ENCODE data around the gene ADK.
"Not testable (repeated sequence)": the region's sequence is repeated elsewhere in the genome, so short reads cannot be mapped to it uniquely, and the experiment has no call there.

ADK gene

GRCh38 chr10:74523199-74523598 is 372.2 kb downstream of the ADK start:
- H3K9me3 Mint-ChIP-seq: no peaks in the 10 kb centered on the region
- peaks cover 37% of the 10 kb centered on the region for H3K36me3 Mint-ChIP-seq
- H3K27ac Mint-ChIP-seq: no peak overlapping the region
- no peaks in the 10 kb centered on the region for H3K27me3 Mint-ChIP-seq
- H3K4me3 Mint-ChIP-seq: no peak overlapping the region
- peaks cover 11% of the 10 kb centered on the region for H3K4me1 Mint-ChIP-seq
- no peak for ATAC-seq

- no peak for ATAC-seq
- no peaks in the 10 kb centered on the region for H3K9me3 Mint-ChIP-seq
- no peak overlapping the region for H3K4me3 Mint-ChIP-seq
- H3K4me1 Mint-ChIP-seq: peaks cover 11% of the 10 kb centered on the region
- no peak overlapping the region for H3K27ac Mint-ChIP-seq
- peaks cover 55% of the 10 kb centered on the region for H3K36me3 Mint-ChIP-seq
- no peaks in the 10 kb centered on the region for H3K27me3 Mint-ChIP-seq
Measured at GRCh38 chr10:74525885-74526284, 374.9 kb downstream of the ADK start.

GRCh38 chr10:74527611-74528010 is 376.6 kb downstream of the ADK start:
- Mint-ChIP-seq H3K4me1 (peaks cover 11% of the 10 kb centered on the region), H3K36me3 (peaks cover 56% of the 10 kb centered on the region)
- not testable (repeated sequence) for H3K27ac Mint-ChIP-seq, H3K9me3 Mint-ChIP-seq, H3K27me3 Mint-ChIP-seq, H3K4me3 Mint-ChIP-seq, ATAC-seq

GRCh38 chr10:74529205-74529604 is 378.2 kb downstream of the ADK start:
- H3K4me1 Mint-ChIP-seq: no peaks in the 10 kb centered on the region
- peaks cover 42% of the 10 kb centered on the region for H3K36me3 Mint-ChIP-seq
- no peak overlapping the region for H3K27ac Mint-ChIP-seq
- H3K4me3 Mint-ChIP-seq: no peak overlapping the region
- no peaks in the 10 kb centered on the region for H3K9me3 Mint-ChIP-seq
- ATAC-seq: no peak
- H3K27me3 Mint-ChIP-seq: no peaks in the 10 kb centered on the region

- H3K27ac Mint-ChIP-seq: no peak overlapping the region
- H3K4me3 Mint-ChIP-seq: no peak overlapping the region
- H3K4me1 Mint-ChIP-seq: no peaks in the 10 kb centered on the region
- no peak for ATAC-seq
- no peaks in the 10 kb centered on the region for H3K9me3 Mint-ChIP-seq
- H3K36me3 Mint-ChIP-seq: peaks cover 42% of the 10 kb centered on the region
- H3K27me3 Mint-ChIP-seq: no peaks in the 10 kb centered on the region
Measured at GRCh38 chr10:74530981-74531380, 380.0 kb downstream of the ADK start.

GRCh38 chr10:74539317-74539716 is 388.3 kb downstream of the ADK start:
- Mint-ChIP-seq H3K27ac (no peak overlapping the region), H3K9me3 (no peaks in the 10 kb centered on the region), H3K4me3 (no peak overlapping the region), H3K36me3 (peaks cover 15% of the 10 kb centered on the region), H3K27me3 (no peaks in the 10 kb centered on the region), H3K4me1 (no peaks in the 10 kb centered on the region)
- no peak for ATAC-seq

GRCh38 chr10:74541375-74541774 is 390.4 kb downstream of the ADK start:
- Mint-ChIP-seq H3K27me3 (no peaks in the 10 kb centered on the region), H3K4me3 (no peak overlapping the region), H3K4me1 (no peaks in the 10 kb centered on the region), H3K27ac (no peak overlapping the region), H3K9me3 (no peaks in the 10 kb centered on the region), H3K36me3 (peaks cover 12% of the 10 kb centered on the region)
- ATAC-seq: no peak

- H3K27me3 Mint-ChIP-seq: no peaks in the 10 kb centered on the region
- no peak overlapping the region for H3K27ac Mint-ChIP-seq
- H3K4me1 Mint-ChIP-seq: no peaks in the 10 kb centered on the region
- H3K4me3 Mint-ChIP-seq: no peak overlapping the region
- ATAC-seq: no peak
- peaks cover 8% of the 10 kb centered on the region for H3K36me3 Mint-ChIP-seq
- H3K9me3 Mint-ChIP-seq: no peaks in the 10 kb centered on the region
Measured at GRCh38 chr10:74542077-74542476, 391.1 kb downstream of the ADK start.

GRCh38 chr10:74543276-74543675 is 392.3 kb downstream of the ADK start:
- Mint-ChIP-seq H3K27me3 (no peaks in the 10 kb centered on the region), H3K36me3 (peaks cover 11% of the 10 kb centered on the region), H3K27ac (no peak overlapping the region), H3K4me3 (no peak overlapping the region), H3K9me3 (no peaks in the 10 kb centered on the region), H3K4me1 (no peaks in the 10 kb centered on the region)
- no peak for ATAC-seq

- Mint-ChIP-seq H3K27me3 (no peaks in the 10 kb centered on the region), H3K36me3 (peaks cover 11% of the 10 kb centered on the region), H3K27ac (no peak overlapping the region), H3K4me1 (no peaks in the 10 kb centered on the region), H3K9me3 (no peaks in the 10 kb centered on the region), H3K4me3 (no peak overlapping the region)
- no peak for ATAC-seq
Measured at GRCh38 chr10:74544106-74544505, 393.1 kb downstream of the ADK start.

- H3K4me3 Mint-ChIP-seq: no peak overlapping the region
- no peaks in the 10 kb centered on the region for H3K9me3 Mint-ChIP-seq
- peaks cover 31% of the 10 kb centered on the region for H3K36me3 Mint-ChIP-seq
- H3K27me3 Mint-ChIP-seq: no peaks in the 10 kb centered on the region
- H3K27ac Mint-ChIP-seq: no peak overlapping the region
- H3K4me1 Mint-ChIP-seq: no peaks in the 10 kb centered on the region
- ATAC-seq: no peak
Measured at GRCh38 chr10:74548676-74549075, 397.7 kb downstream of the ADK start.

- H3K4me3 Mint-ChIP-seq: no peak overlapping the region
- H3K27ac Mint-ChIP-seq: no peak overlapping the region
- H3K9me3 Mint-ChIP-seq: no peaks in the 10 kb centered on the region
- peaks cover 45% of the 10 kb centered on the region for H3K36me3 Mint-ChIP-seq
- H3K4me1 Mint-ChIP-seq: no peaks in the 10 kb centered on the region
- ATAC-seq: no peak
- no peaks in the 10 kb centered on the region for H3K27me3 Mint-ChIP-seq
Measured at GRCh38 chr10:74556072-74556705, 405.2 kb downstream of the ADK start.

- peaks cover 43% of the 10 kb centered on the region for H3K36me3 Mint-ChIP-seq
Measured at GRCh38 chr10:74557098-74557497, 406.1 kb downstream of the ADK start.

GRCh38 chr10:74558403-74558802 is 407.4 kb downstream of the ADK start:
- Mint-ChIP-seq H3K36me3 (peaks cover 35% of the 10 kb centered on the region), H3K4me3 (no peak overlapping the region), H3K4me1 (no peaks in the 10 kb centered on the region), H3K9me3 (no peaks in the 10 kb centered on the region), H3K27me3 (no peaks in the 10 kb centered on the region), H3K27ac (no peak overlapping the region)
- no peak for ATAC-seq

More at GRCh38 chr10:74557098-74557497, 406.1 kb downstream of the ADK start:
- no peak overlapping the region for H3K4me3 Mint-ChIP-seq
- H3K4me1 Mint-ChIP-seq: no peaks in the 10 kb centered on the region
- no peak overlapping the region for H3K27ac Mint-ChIP-seq
- H3K9me3 Mint-ChIP-seq: no peaks in the 10 kb centered on the region
- no peaks in the 10 kb centered on the region for H3K27me3 Mint-ChIP-seq
- no peak for ATAC-seq

GRCh38 chr10:74558897-74559296 is 407.9 kb downstream of the ADK start:
- ATAC-seq: no peak
- Mint-ChIP-seq H3K27ac (no peak overlapping the region), H3K4me1 (no peaks in the 10 kb centered on the region), H3K9me3 (no peaks in the 10 kb centered on the region), H3K27me3 (no peaks in the 10 kb centered on the region), H3K4me3 (no peak overlapping the region), H3K36me3 (peaks cover 35% of the 10 kb centered on the region)

- H3K4me3 Mint-ChIP-seq, H3K27me3 Mint-ChIP-seq, H3K9me3 Mint-ChIP-seq, ATAC-seq, H3K4me1 Mint-ChIP-seq, H3K27ac Mint-ChIP-seq: not testable (repeated sequence)
- peaks cover 46% of the 10 kb centered on the region for H3K36me3 Mint-ChIP-seq
Measured at GRCh38 chr10:74568896-74569295, 417.9 kb downstream of the ADK start.

GRCh38 chr10:74573497-74573896 is 422.5 kb downstream of the ADK start:
- not testable (repeated sequence) for ATAC-seq, H3K27ac Mint-ChIP-seq, H3K9me3 Mint-ChIP-seq, H3K27me3 Mint-ChIP-seq, H3K4me3 Mint-ChIP-seq
- Mint-ChIP-seq H3K36me3 (peaks cover 61% of the 10 kb centered on the region), H3K4me1 (peaks cover 15% of the 10 kb centered on the region)

All from stimulated activated memory B cell treated with anti-CD40 and anti-IgM and Interleukin-4, amounts not matched to agents 10 μg/mL and 1 μg/mL and 100 μg/mL, for 72 hours (primary cell).